Subcutaneous preadipocyte (primary cell): ENCODE results near the gene SMPD2. TPM values are rescaled to one million over a fixed set of nuclear protein-coding genes. Genes with fewer than 3 reads are reported as not detected.

Source experiments
- total RNA-seq: library from RNA; depleted of rRNA; stranded (reverse); fragments of >200 nt; gene quantifications from 2 replicates; pipeline ENCODE4 v1.2.3, GENCODE V29; 2012

SMPD2 gene
- total RNA-seq: 13.2 and 14.5 TPM in 2 replicates

GRCh38 chr6:109440331-109441068 is at the start of gene SMPD2, which contains the start of gene PPIL6:
TSS of gene SMPD2 (plus strand) at chr6:109440724. CDS start at chr6:109441122, 398 bp downstream.
TSS of gene PPIL6 (minus strand) at chr6:109440628. CDS start at chr6:109440590, 38 bp downstream.

GRCh38 chr6:109455437-109456110 is 15.1 kb downstream of the SMPD2 start, which contains the start of gene MICAL1:
TSS of gene MICAL1 (minus strand) at chr6:109455772. CDS start at chr6:109454196, 1,576 bp downstream.

GRCh38 chr6:109482905-109483734 is 42.6 kb downstream of the SMPD2 start, which contains the start of gene ZBTB24:
TSS of gene ZBTB24 (minus strand) at chr6:109483219. CDS start at chr6:109482026, 1,193 bp downstream.

Other genes with a start within 250 kb of the SMPD2 start
- 212 and 215 TPM in 2 replicates for gene CD164, start 58.3 kb upstream of the SMPD2 start, total RNA-seq
- gene PPIL6, start 96 bp upstream of the SMPD2 start, total RNA-seq: 4.3 and 5.5 TPM in 2 replicates
- gene MICAL1, start 15.0 kb downstream of the SMPD2 start, total RNA-seq: 51.4 and 75.7 TPM in 2 replicates
- gene ZBTB24, start 42.5 kb downstream of the SMPD2 start, total RNA-seq: 8.1 and 12.9 TPM in 2 replicates